Measurements from ENCODE around the gene VKORC1L1. TPM values are rescaled to one million over a fixed set of nuclear protein-coding genes. Genes with fewer than 3 reads are reported as not detected.

Gene VKORC1L1
- total and polyA plus RNA-seq, 2 donors (not counting 3 experiments of a cell fraction or from before 2014, with no cell fraction given): 14.5 to 36.7 TPM

GRCh38 chr7:65931685-65932084 is 58.8 kb downstream of the VKORC1L1 start:
- TF ChIP-seq MYC (IDR thresholded peaks at IDR 0.05; ENCODE audit: low read depth, low read length): no peak
- no peak for TF ChIP-seq POLR2AphosphoS5 (IDR thresholded peaks at IDR 0.05; ENCODE audit: insufficient read depth, low read depth, low read length)
- no peak for TF ChIP-seq FOS (IDR thresholded peaks at IDR 0.05; ENCODE audit: borderline replicate concordance, insufficient read depth, low read length)
- no peak for TF ChIP-seq MAX (IDR thresholded peaks at IDR 0.05; ENCODE audit: insufficient read depth, insufficient read length)
- TF ChIP-seq EZH2 (IDR thresholded peaks at IDR 0.05; ENCODE audit: borderline replicate concordance, low read depth, low read length, severe bottlenecking): no peak
- no peak for TF ChIP-seq GATA2 (IDR thresholded peaks at IDR 0.05; ENCODE audit: insufficient read depth, insufficient read length, low read depth, low read length)
- TF ChIP-seq JUN (IDR thresholded peaks at IDR 0.05; ENCODE audit: borderline replicate concordance, insufficient read depth, insufficient read length, low read depth): no peak
- intact Hi-C loops (cut with micrococcal nuclease): loop anchor here (10.0 kb wide), 1 partner anchor 57 kb away; the partner anchor contains the start of gene VKORC1L1
- no peak overlapping the region for H2AFZ ChIP-seq (ENCODE audit: low read depth, low read length)
- no peaks in the 10 kb centered on the region for H3K36me3 ChIP-seq (ENCODE audit: control insufficient read depth in 2 of 2, extremely low read depth in 1 of 2, insufficient read depth in 2 of 2, low read length in 2 of 2)
- dilution Hi-C loops (cut with MboI; ENCODE audit: extremely low pct_ligation_motif_present, low sequenced_read_pairs): no loop called here
- H4K20me1 ChIP-seq (replicated peaks; ENCODE audit: control insufficient read depth, extremely low read depth, insufficient read depth, low read length): peaks cover 2% of the 10 kb centered on the region
- no peaks in the 10 kb centered on the region for H3K9me1 ChIP-seq (replicated peaks; ENCODE audit: control insufficient read depth, extremely low read depth, insufficient read depth, low read length)
- H3K9ac ChIP-seq (replicated peaks; ENCODE audit: extremely low read depth, insufficient read depth, low read length): no peak overlapping the region
- H3K4me3 ChIP-seq (replicated peaks in 1 of 3; ENCODE audit: insufficient read depth in 1 of 3, low read depth in 1 of 3, low read length in 3 of 3): no peak overlapping the region
- no peak overlapping the region for H3K4me2 ChIP-seq (ENCODE audit: insufficient read depth, low read length)
- CTCF ChIA-PET: no interaction called here
- H3K27me3 ChIP-seq (ENCODE audit: control insufficient read depth in 2 of 2, insufficient read depth in 2 of 2, low read length in 2 of 2): no peaks in the 10 kb centered on the region
- H3K9me3 ChIP-seq (replicated peaks; ENCODE audit: control insufficient read depth, insufficient read depth, low read length): no peaks in the 10 kb centered on the region
- H3K27ac ChIP-seq (ENCODE audit: insufficient read depth, low read depth, low read length): no peak overlapping the region
- no peaks in the 10 kb centered on the region for H3K4me1 ChIP-seq (ENCODE audit: control insufficient read depth, extremely low read depth, insufficient read depth, low read length)
- peaks cover 54% of the 10 kb centered on the region for H3K79me2 ChIP-seq (ENCODE audit: control insufficient read depth, insufficient read depth, low read length)
- FAIRE-seq (no peak), DNase-seq (ENCODE audit: low read depth, low spot score) (no peak)
- POLR2A ChIA-PET: no interaction called here
- BruUV-seq (replicated peaks): no TSS peak

- Histone ChIP-seq H3K4me3 (replicated peaks in 1 of 3; ENCODE audit: insufficient read depth in 1 of 3, low read depth in 1 of 3, low read length in 3 of 3) (no peak overlapping the region), H3K36me3 (ENCODE audit: control insufficient read depth in 2 of 2, extremely low read depth in 1 of 2, insufficient read depth in 2 of 2, low read length in 2 of 2) (peaks cover 0 to 2% of the 10 kb centered on the region in 2 experiments), H3K4me1 (ENCODE audit: control insufficient read depth, extremely low read depth, insufficient read depth, low read length) (no peaks in the 10 kb centered on the region), H2AFZ (ENCODE audit: low read depth, low read length) (no peak overlapping the region), H3K27me3 (ENCODE audit: control insufficient read depth in 2 of 2, insufficient read depth in 2 of 2, low read length in 2 of 2) (no peaks in the 10 kb centered on the region), H3K27ac (ENCODE audit: insufficient read depth, low read depth, low read length) (no peak overlapping the region), H4K20me1 (replicated peaks; ENCODE audit: control insufficient read depth, extremely low read depth, insufficient read depth, low read length) (peaks cover 2% of the 10 kb centered on the region), H3K9me1 (replicated peaks; ENCODE audit: control insufficient read depth, extremely low read depth, insufficient read depth, low read length) (no peaks in the 10 kb centered on the region), H3K9ac (replicated peaks; ENCODE audit: extremely low read depth, insufficient read depth, low read length) (no peak overlapping the region), H3K9me3 (replicated peaks; ENCODE audit: control insufficient read depth, insufficient read depth, low read length) (no peaks in the 10 kb centered on the region), H3K79me2 (ENCODE audit: control insufficient read depth, insufficient read depth, low read length) (peaks cover 30% of the 10 kb centered on the region), H3K4me2 (ENCODE audit: insufficient read depth, low read length) (no peak overlapping the region)
- ChIA-PET CTCF (no interaction called here), POLR2A (no interaction called here)
- intact Hi-C loops (cut with micrococcal nuclease): loop anchor here (10.0 kb wide), 1 partner anchor 62 kb away; the partner anchor contains the start of gene VKORC1L1
- no TSS peak for BruUV-seq (replicated peaks)
- FAIRE-seq: no peak
- dilution Hi-C loops (cut with MboI; ENCODE audit: extremely low pct_ligation_motif_present, low sequenced_read_pairs): no loop called here
- no peak for DNase-seq (ENCODE audit: low read depth, low spot score)
- TF ChIP-seq CTCF (IDR thresholded peaks at IDR 0.05; ENCODE audit: extremely low read depth in 1 of 2, insufficient read depth in 1 of 2, low read depth in 1 of 2, low read length in 2 of 2) (no peak), POLR2A (IDR thresholded peaks at IDR 0.05; ENCODE audit: low read depth, low read length) (no peak), GATA2 (IDR thresholded peaks at IDR 0.05; ENCODE audit: insufficient read depth, insufficient read length, low read depth, low read length) (no peak), FOS (IDR thresholded peaks at IDR 0.05; ENCODE audit: borderline replicate concordance, insufficient read depth, low read length) (no peak), JUN (IDR thresholded peaks at IDR 0.05; ENCODE audit: borderline replicate concordance, insufficient read depth, insufficient read length, low read depth) (no peak), MAX (IDR thresholded peaks at IDR 0.05; ENCODE audit: insufficient read depth, insufficient read length) (no peak)
Measured at GRCh38 chr7:65937296-65937695, 64.4 kb downstream of the VKORC1L1 start.

Data from endothelial cell of umbilical vein (primary cell).